SU-DHL-6 (cell line): ENCODE results near the gene DEDD.

Experiments used
- H2AFZ ChIP-seq: fragments of 200-600 bp; sonication (generic); 2 replicates; pipeline ENCODE4 v1.6.1; 2014; ENCODE audit warnings: low read depth, mild to moderate bottlenecking, moderate library complexity, mixed read lengths, antibody characterized with exemption, low read length; ENCODE audit not compliant: severe bottlenecking
- H3F3A ChIP-seq: fragments of 200-600 bp; shearing (Covaris generic); 2 replicates; pipeline ENCODE4 v1.6.0; 2016; ENCODE audit warnings: antibody characterized with exemption, mild to moderate bottlenecking; ENCODE audit not compliant: insufficient read depth
- H3K27ac ChIP-seq: fragments of 200-600 bp; sonication (generic); 2 replicates; pipeline ENCODE4 v1.5.1; 2016; ENCODE audit warnings: low read depth, mild to moderate bottlenecking, low read length, moderate library complexity, mixed read lengths
- H3K27me3 ChIP-seq: fragments of 200-600 bp; sonication (generic), shearing (Covaris generic); 2 replicates; pipeline ENCODE4 v1.6.0; 2014; ENCODE audit warnings: mild to moderate bottlenecking, low read length
- H3K36me3 ChIP-seq: fragments of 200-600 bp; sonication (generic); 2 replicates; pipeline ENCODE4 v1.6.1; 2014; ENCODE audit warnings: mild to moderate bottlenecking, low read length, mixed read lengths
- H3K4me2 ChIP-seq: fragments of 300-600, 200-600 bp; shearing (Covaris generic), sonication (generic); 2 replicates; pipeline ENCODE4 v1.6.0; 2014; ENCODE audit warnings: low read length, low read depth, mild to moderate bottlenecking; ENCODE audit not compliant: poor library complexity, severe bottlenecking
- H3K4me3 ChIP-seq: fragments of 200-600 bp; sonication (generic); 2 replicates; pipeline ENCODE4 v1.5.1; 2014; ENCODE audit warnings: antibody characterized with exemption, low read length, mild to moderate bottlenecking, mixed read lengths; ENCODE audit not compliant: insufficient read depth, poor library complexity, severe bottlenecking
- H3K79me2 ChIP-seq: fragments of 200-600 bp; sonication (generic); 2 replicates; pipeline ENCODE4 v1.6.1; 2014; ENCODE audit warnings: mild to moderate bottlenecking, low read length, moderate library complexity; ENCODE audit not compliant: insufficient read depth
- H3K9ac ChIP-seq: fragments of 200-600 bp; sonication (generic); 2 replicates; pipeline ENCODE4 v1.7.0; 2014; ENCODE audit warnings: mild to moderate bottlenecking, low read length
- H3K9me2 ChIP-seq: fragments of 200-600 bp; sonication (generic); replicated peaks from 2 replicates; pipeline ENCODE4 v1.6.1; 2014; ENCODE audit warnings: low read length; ENCODE audit not compliant: insufficient read depth
- H3K9me3 ChIP-seq: fragments of 200-600 bp; sonication (generic); 2 replicates; pipeline ENCODE4 v1.6.1; 2014; ENCODE audit warnings: low read length, mixed read lengths; ENCODE audit not compliant: insufficient read depth
- H4K20me1 ChIP-seq: fragments of 200-600 bp; sonication (generic); 2 replicates; pipeline ENCODE4 v1.6.1; 2014; ENCODE audit warnings: low read depth, mild to moderate bottlenecking, antibody characterized with exemption, low read length, moderate library complexity, mixed read lengths
- CTCF ChIP-seq: fragments of 200-600 bp; sonication (generic); IDR thresholded peaks from one replicate; pipeline ENCODE4 v1.5.1; 2017; ENCODE audit warnings: antibody characterized with exemption, mild to moderate bottlenecking, low read length, moderate library complexity; ENCODE audit not compliant: insufficient read depth, poor library complexity, severe bottlenecking
- EZH2phosphoT487 ChIP-seq: fragments of 200-600 bp; sonication (generic), shearing (Covaris generic); conservative IDR thresholded peaks from 2 replicates; pipeline ENCODE4 v1.6.1; 2018; ENCODE audit warnings: mild to moderate bottlenecking, antibody characterized with exemption, low read length, moderate library complexity, mixed read lengths

DEDD gene

GRCh38 chr1:161153176-161153575 is 20.7 kb upstream of the DEDD start:
- Histone ChIP-seq H3K79me2 (peaks cover 4% of the 10 kb centered on the region; the same call in 1 of the 2 replicates), H3K27me3 (no peaks in the 10 kb centered on the region), H3K9ac (peak overlapping the region; percentile 70), H3K4me2 (peak overlapping the region; percentile 89), H4K20me1 (no peaks in the 10 kb centered on the region), H3K27ac (peak overlapping the region; percentile 85), H3K9me2 (no peaks in the 10 kb centered on the region), H2AFZ (peak overlapping the region; percentile 69), H3F3A (peaks cover 5% of the 10 kb centered on the region), H3K9me3 (no peaks in the 10 kb centered on the region), H3K36me3 (no peaks in the 10 kb centered on the region), H3K4me3 (peak overlapping the region; percentile 77)
- no peak for TF ChIP-seq EZH2phosphoT487
- TF ChIP-seq CTCF: no peak

GRCh38 chr1:161145832-161146231 is 13.4 kb upstream of the DEDD start:
- Histone ChIP-seq H3K27me3 (no peaks in the 10 kb centered on the region), H3F3A (peaks cover 5% of the 10 kb centered on the region; the same call in 1 of the 2 replicates), H3K36me3 (no peaks in the 10 kb centered on the region), H3K9me2 (no peaks in the 10 kb centered on the region), H3K4me3 (no peak overlapping the region), H4K20me1 (no peaks in the 10 kb centered on the region), H3K27ac (no peak overlapping the region), H3K9ac (no peak overlapping the region), H3K4me2 (no peak overlapping the region), H3K9me3 (no peaks in the 10 kb centered on the region), H3K79me2 (no peaks in the 10 kb centered on the region), H2AFZ (no peak overlapping the region)
- TF ChIP-seq EZH2phosphoT487 (no peak), CTCF (no peak)

GRCh38 chr1:161140755-161141400 is 8.4 kb upstream of the DEDD start:
- Histone ChIP-seq H3K36me3 (no peaks in the 10 kb centered on the region), H3K27ac (no peak overlapping the region), H3F3A (peaks cover 12% of the 10 kb centered on the region), H3K79me2 (no peaks in the 10 kb centered on the region), H3K27me3 (no peaks in the 10 kb centered on the region), H3K9me3 (no peaks in the 10 kb centered on the region), H2AFZ (no peak overlapping the region), H3K4me3 (no peak overlapping the region), H3K9me2 (no peaks in the 10 kb centered on the region), H3K9ac (no peak overlapping the region), H3K4me2 (no peak overlapping the region), H4K20me1 (no peaks in the 10 kb centered on the region)
- no peak for TF ChIP-seq CTCF
